CD4-positive, alpha-beta T cell treated with Interleukin-4 for 1 hour (primary cell): ENCODE measurements around the gene NDUFS2.
A peak's percentile ranks its signal among the peaks of the same experiment; 100 is the strongest.

Source experiments
- DNase-seq, 2 donors: peaks; one replicate each; pipeline ENCODE4 v3.0.0-alpha.2; 2020 to 2022

Gene NDUFS2

DNA sequence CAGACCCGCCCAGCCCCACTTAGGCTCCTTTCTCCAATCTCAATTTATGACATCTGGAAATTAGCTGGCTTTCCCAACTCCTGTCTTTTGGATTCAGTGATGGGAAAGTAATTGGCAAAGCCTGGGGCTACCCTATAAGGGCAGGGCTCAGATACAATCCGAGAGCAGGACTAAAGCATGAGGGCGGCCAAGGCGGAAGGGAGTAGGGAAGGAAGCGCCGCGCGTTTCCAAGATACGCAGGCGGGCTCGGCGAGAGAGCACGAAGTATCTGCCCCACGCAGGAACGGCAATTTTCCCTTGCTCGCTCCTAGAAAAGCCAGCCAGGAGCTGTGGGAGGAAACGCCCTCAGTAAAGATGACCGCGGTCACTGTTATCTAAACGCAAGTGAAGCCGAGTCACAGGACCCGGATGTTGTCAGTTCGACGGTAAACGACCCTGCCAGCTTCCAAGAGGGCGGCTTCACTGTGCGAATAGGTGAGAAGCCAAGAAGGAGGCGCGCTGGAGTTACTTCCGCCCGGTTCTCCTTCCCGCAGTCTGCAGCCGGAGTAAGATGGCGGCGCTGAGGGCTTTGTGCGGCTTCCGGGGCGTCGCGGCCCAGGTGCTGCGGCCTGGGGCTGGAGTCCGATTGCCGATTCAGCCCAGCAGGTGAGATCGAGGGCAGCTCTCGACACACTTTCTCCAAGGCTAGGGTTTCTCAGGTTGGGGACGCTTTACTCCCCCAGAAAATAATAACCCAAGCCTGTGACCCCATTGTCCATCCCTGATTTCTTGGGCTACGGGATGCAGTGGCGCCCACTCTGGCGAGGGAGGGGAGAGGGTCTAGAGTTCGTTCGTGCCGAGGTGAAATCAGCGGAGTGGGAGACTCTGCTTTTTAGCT, at the start of gene NDUFS2:
NDUFS2 (plus strand) TSS at position 532 of the 877 bp plus-strand sequence; CDS start at position 551, 19 bp downstream.
- DNase-seq = peak; percentile 98

DNA sequence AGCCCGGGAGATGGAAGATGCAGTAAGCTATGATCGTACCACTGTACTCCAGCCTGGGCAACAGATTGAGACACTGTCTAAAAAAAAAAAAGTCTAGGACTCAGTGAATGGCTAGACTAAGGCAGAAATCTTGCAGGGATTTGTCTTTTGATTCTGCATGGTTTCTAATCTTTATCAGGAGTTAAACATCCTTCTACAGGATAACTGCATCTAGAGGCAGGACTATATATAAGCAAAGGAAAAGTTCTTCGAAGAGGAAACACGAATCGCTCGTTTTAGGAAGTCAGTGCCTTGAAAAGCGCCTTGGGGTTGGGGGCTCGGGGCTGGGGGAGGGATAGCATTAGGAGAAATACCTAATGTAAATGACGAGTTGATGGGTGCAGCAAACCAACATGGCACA, 49.0 kb upstream of the NDUFS2 start:
- DNase-seq = no peak

DNA sequence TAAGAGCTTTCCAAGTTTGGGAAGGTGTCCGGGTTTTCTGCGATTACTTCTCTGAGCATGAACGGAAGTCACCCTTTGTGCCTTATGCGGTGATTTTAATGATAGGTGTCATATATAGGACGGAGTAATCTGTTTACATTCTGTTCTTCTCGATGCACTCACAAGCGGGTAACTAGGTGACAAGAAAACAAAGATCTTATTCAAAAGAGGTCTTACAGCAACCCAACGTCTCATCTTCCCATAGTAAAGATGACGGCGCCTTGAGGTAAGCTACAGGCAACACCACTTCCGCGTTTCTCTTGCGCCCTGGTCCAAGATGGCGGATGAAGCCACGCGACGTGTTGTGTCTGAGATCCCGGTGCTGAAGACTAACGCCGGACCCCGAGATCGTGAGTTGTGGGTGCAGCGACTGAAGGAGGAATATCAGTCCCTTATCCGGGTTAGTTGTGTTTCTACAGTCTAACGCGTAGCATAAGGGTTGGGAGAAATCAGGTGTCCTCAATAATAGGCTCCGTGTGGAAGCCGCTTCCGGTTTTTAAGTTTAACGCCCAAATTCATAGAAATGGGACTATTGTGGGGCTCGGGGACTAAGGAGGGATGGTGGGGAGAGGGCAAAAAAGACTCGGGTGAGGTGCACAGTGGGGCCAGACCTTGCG, 48.4 kb upstream of the NDUFS2 start, which contains the start of gene UFC1:
UFC1 (plus strand) TSS at position 297 of the 656 bp plus-strand sequence; CDS start at position 317, 20 bp downstream.
- peak; percentile 90 to 93 for DNase-seq

DNA sequence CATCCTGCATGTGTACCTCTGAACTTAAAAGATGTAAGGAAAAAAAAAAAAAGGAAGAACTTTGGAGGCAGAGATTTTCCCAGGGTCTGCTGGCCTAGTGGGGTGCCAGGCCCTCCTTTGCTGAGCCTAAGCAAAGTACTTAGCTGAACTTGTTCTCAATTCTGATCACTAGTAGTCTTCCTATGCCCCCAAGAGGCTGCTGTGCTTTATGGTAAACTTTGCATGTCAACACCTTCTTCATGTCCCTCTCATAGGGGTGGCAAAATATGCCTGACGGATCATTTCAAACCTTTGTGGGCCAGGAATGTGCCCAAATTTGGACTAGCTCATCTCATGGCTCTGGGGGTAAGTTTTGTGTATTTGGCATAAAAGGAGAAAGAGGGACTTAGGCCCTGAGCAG, 44.3 kb upstream of the NDUFS2 start:
- DNase-seq = no peak

DNA sequence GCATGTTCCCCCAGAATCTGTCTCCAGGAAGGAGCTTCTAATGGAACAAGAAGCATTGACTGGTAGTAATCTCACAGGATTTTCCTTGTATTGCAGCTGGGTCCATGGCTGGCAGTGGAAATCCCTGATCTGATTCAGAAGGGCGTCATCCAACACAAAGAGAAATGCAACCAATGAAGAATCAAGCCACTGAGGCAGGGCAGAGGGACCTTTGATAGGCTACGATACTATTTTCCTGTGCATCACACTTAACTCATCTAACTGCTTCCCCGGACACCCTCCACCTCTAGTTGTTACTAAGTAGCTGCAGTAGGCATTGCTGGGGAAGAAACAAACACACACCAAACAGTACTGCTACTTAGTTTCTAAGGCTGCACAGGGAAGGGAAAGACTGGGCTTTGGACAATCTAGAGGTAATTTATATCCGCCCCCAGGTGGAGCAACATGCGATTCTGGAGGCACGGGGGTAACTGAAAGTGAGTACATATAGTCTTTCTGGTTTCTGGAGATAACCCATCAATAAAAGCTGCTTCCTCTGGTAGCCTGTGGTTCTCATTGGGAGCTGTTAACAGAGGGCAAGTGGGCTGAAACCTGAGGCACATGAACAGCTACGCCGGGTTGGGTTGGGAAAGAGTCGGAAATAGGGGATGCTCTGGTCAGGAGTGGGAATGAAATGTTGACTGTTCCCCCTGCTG, 43.7 kb upstream of the NDUFS2 start:
- DNase-seq = no peak

- DNase-seq = peak; percentile 92 to 95
Measured at GRCh38 chr1:161159087-161159912, 42.9 kb upstream of the NDUFS2 start, which contains the start of gene USP21. USP21 (plus strand) TSS chr1:161159500; CDS start chr1:161160641, 1,141 bp downstream.

- DNase-seq = no peak
Measured at GRCh38 chr1:161159913-161160243, 42.3 kb upstream of the NDUFS2 start.

DNA sequence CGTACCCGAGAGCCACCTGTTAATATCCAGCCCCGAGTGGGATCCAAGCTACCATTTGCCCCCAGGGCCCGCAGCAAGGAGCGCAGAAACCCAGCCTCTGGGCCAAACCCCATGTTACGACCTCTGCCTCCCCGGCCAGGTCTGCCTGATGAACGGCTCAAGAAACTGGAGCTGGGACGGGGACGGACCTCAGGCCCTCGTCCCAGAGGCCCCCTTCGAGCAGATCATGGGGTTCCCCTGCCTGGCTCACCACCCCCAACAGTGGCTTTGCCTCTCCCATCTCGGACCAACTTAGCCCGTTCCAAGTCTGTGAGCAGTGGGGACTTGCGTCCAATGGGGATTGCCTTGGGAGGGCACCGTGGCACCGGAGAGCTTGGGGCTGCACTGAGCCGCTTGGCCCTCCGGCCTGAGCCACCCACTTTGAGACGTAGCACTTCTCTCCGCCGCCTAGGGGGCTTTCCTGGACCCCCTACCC, 41.5 kb upstream of the NDUFS2 start:
- no peak for DNase-seq

DNA sequence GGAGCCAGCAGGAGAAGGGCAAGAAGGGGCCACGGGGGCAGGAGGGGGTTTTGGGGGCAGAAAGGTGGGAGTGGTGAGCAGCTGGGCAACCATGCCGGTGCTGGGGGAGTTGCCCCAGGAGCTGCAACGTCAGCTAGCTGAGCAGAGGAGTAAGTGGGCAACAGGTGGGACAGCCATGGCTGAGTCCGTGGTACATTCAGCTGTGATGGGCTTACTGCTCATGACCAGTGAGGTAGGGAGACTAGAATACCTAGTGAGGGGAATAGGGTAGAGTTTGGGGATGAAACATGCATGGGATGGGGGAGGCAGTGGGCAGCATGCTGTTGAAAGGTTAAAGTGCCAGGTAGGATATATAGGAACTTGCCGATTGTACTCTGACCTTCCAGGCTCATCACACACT, 40.5 kb upstream of the NDUFS2 start:
- no peak for DNase-seq

- no peak for DNase-seq
Measured at GRCh38 chr1:161162052-161162451, 40.1 kb upstream of the NDUFS2 start.

DNA sequence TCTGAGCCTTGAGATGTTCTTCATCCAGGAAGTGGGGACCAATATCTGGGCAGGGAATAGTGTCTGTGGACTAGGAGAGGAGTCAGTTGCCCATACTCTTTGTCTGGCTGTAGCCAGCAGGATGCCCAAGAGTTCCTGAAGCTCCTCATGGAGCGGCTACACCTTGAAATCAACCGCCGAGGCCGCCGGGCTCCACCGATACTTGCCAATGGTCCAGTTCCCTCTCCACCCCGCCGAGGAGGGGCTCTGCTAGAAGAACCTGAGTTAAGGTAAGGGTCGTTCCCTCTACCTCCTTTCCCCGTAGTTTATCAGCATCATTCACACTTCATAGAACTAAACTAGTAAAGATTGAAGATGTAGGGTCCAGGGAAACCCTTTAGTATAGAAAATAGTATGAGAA, 39.4 kb upstream of the NDUFS2 start:
- DNase-seq = no peak

DNA sequence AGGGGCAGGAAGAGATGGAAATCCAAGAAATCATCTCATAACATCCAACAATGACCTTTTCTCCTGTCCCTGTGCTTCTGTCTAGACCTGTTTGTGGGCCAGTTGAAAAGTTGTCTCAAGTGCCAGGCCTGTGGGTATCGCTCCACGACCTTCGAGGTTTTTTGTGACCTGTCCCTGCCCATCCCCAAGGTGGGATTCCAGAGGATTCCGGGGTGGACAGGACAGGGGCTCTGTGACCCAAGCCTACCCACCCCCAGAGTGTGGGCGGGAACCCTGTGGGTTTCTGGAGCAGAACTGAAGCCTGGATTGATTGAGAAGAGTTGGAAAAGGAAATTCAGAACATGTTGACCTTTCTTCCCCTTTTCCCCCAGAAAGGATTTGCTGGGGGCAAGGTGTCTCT, 38.4 kb upstream of the NDUFS2 start:
- DNase-seq = no peak

DNA sequence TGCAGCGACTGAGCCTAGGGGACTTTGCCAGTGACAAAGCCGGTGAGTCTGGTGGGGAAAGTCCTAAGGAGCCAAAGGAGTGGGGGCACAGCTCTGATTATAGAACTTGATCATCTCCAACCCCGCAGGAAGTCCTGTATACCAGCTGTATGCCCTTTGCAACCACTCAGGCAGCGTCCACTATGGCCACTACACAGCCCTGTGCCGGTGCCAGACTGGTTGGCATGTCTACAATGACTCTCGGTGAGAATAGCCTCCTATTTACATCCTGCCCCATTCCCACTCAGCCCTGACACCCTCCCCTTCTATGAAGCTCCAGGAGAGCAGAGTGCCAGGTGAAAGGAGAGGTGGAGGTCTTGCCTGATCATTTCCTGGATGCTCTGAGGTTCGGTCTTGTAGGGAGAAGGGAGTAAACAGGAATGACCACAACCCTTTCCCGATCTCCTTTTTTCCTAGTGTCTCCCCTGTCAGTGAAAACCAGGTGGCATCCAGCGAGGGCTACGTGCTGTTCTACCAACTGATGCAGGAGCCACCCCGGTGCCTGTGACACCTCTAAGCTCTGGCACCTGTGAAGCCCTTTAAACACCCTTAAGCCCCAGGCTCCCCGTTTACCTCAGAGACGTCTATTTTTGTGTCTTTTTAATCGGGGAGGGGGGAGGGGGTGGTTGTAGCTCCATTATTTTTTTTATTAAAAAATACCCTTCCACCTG, 37.1 kb upstream of the NDUFS2 start:
- no peak for DNase-seq

GRCh38 chr1:161165742-161166668, 36.2 kb upstream of the NDUFS2 start, which contains the start of gene PPOX:
PPOX (plus strand) TSS chr1:161166426; CDS start chr1:161166848, 422 bp downstream.
- DNase-seq = peak; percentile 95 to 97

DNA sequence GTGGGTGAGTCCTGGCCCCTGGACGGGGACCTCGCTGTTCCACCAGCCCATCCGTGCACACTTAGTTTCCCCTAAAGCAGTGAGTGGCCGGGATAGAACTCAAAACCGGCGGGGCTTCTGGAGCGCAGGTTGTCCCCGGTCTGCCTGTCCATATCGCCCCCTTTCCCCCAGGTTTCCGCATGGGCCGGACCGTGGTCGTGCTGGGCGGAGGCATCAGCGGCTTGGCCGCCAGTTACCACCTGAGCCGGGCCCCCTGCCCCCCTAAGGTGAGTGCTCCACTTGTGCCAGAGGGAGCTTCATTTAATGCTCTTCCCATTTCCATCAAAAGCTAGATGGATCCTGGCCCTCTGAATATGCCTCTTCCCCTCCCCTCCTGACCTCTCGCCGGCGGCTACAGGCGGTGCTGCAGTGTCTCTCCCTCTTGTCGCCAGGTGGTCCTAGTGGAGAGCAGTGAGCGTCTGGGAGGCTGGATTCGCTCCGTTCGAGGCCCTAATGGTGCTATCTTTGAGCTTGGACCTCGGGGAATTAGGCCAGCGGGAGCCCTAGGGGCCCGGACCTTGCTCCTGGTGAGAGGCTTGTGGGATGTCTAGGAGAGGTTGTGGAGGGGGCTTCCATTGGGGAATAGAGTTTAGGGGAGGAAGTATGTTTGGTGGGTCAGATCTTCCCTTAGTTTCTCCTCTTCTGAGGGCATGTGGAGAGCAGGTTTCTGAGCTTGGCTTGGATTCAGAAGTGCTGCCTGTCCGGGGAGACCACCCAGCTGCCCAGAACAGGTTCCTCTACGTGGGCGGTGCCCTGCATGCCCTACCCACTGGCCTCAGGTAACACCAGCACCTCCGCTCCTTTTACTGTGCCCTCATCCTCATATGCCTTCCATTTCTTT, 35.3 kb upstream of the NDUFS2 start:
- DNase-seq = no peak

GRCh38 chr1:161168906-161169305, 33.3 kb upstream of the NDUFS2 start:
- no peak for DNase-seq

DNA sequence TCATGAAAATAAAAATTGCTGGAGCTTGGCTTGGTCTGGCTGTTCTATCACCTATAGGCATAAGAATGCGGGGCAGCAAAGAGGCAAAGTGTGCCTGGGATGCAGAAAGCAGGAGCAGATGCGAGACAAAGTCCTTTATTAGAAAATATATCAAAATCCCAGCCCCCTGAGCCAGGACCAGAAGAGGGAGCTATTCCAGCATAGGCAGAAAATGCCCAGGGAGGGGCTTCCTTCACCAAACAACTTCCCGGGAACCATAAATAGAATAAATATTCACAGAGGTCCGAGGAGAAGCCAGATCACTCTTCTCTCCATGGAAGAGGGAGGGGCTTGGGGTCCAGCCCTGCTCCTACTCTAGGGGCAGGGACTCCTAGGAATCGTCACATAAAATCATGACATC, 31.0 kb upstream of the NDUFS2 start:
- DNase-seq = no peak

DNA sequence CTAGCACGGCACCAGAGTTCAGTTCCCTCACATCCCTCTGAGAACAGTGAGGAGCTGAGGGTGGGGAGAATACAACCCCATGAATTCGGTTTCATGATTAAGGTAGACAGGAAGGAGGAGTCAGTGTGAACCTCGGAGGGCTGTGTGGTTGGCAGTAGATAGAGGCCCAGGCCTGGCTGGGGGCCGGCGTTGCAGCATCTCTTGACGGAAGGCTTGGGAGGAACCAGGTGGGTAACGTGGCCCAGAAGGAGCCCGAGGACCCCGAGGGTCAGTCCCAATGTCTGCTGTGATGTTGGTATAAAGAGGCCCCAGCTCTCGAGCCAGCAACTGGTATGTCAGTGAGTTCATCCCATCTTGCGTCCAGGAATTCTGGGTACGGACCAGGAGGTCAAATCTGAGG, 30.5 kb upstream of the NDUFS2 start:
- DNase-seq = no peak

DNA sequence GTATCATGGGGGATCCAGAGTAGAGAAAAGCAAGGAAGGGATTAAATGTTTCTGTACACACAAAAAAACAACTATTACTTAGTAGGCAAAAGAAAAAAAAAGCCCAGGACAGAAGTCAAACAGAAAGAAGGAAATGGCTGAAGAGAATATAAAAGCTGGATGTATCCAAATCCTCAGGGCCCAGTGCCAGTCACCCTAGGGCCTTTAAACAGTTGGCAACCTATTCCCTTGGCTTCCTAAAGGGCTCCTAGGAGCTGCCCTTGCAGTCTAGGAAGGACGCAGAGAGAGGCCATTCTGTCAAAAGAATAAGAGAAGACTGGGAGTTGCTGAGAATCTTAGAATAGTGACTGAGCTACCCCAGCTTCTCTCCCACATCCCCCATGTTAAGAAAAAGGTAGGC, 29.8 kb upstream of the NDUFS2 start:
- no peak for DNase-seq
